Omental fat pad (tissue), 4 donors: ENCODE measurements around the gene SYMPK. TPM values are rescaled to one million over a fixed set of nuclear protein-coding genes. Genes with fewer than 3 reads are reported as not detected.
"Not testable (repeated sequence)": the region's sequence is repeated elsewhere in the genome, so short reads cannot be mapped to it uniquely, and the experiment has no call there.

ENCODE experiments used
- ATAC-seq: fragments of 150-250 bp; one replicate; pipeline ENCODE4 v1.9.1; 2016; ENCODE audit warnings: mild to moderate bottlenecking, moderate library complexity; ENCODE audit not compliant: low FRiP score
- DNase-seq: peaks from one replicate; pipeline ENCODE4 v3.0.0-alpha.2; 2019; ENCODE audit warnings: low spot score
- CTCF ChIP-seq, 3 donors: fragments of 450-650 bp; IDR thresholded peaks; one replicate each; pipeline ENCODE4 v1.5.1; 2016 to 2017; ENCODE audit warnings: antibody characterized with exemption in 3 of 3, mild to moderate bottlenecking in 3 of 3, moderate library complexity in 2 of 3
- total RNA-seq, 4 donors: library from RNA; depleted of rRNA; stranded (reverse); fragments of >200 nt; gene quantifications; one replicate each; pipeline ENCODE4 v1.1.0, GENCODE V29; 2016

Gene SYMPK
- total RNA-seq, 4 donors from 2014 or later: 17.3 to 35.2 (median 27.1) TPM

- ATAC-seq (no peak), DNase-seq (no peak)
- no peak for TF ChIP-seq CTCF (IDR thresholded peaks at IDR 0.05)
Observed at GRCh38 chr19:45874620-45874966, 11.6 kb upstream of the SYMPK start.

- DNase-seq: no peak
- ATAC-seq: no peak
- TF ChIP-seq CTCF (IDR thresholded peaks at IDR 0.05): no peak
Observed at GRCh38 chr19:45873219-45873772, 10.3 kb upstream of the SYMPK start.

- DNase-seq (no peak), ATAC-seq (no peak)
- TF ChIP-seq CTCF (IDR thresholded peaks at IDR 0.05): no peak
Observed at GRCh38 chr19:45872095-45872919, 9.4 kb upstream of the SYMPK start.

GRCh38 chr19:45870798-45871197, 7.9 kb upstream of the SYMPK start:
- no peak for TF ChIP-seq CTCF (IDR thresholded peaks at IDR 0.05)
- ATAC-seq: no peak

GRCh38 chr19:45867241-45867640, 4.3 kb upstream of the SYMPK start:
- DNase-seq, ATAC-seq: not testable (repeated sequence)

More at GRCh38 chr19:45870798-45871197, 7.9 kb upstream of the SYMPK start:
- no peak for DNase-seq

- TF ChIP-seq CTCF (IDR thresholded peaks at IDR 0.05): no peak
- DNase-seq (no peak), ATAC-seq (no peak)
Observed at GRCh38 chr19:45866400-45867176, 3.6 kb upstream of the SYMPK start.

- no peak for TF ChIP-seq CTCF (IDR thresholded peaks at IDR 0.05)
Observed at GRCh38 chr19:45865269-45865948, 2.5 kb upstream of the SYMPK start.

More at GRCh38 chr19:45865269-45865948, 2.5 kb upstream of the SYMPK start:
- DNase-seq (no peak), ATAC-seq (no peak)
